Stimulated activated CD4-positive, alpha-beta T cell treated with anti-CD3 and anti-CD28 coated beads, Interleukin-15, amount 100 ng/mL, for 24 hours (primary cell): ENCODE results near the gene CYP27B1.
"Not testable (repeated sequence)": the region's sequence is repeated elsewhere in the genome, so short reads cannot be mapped to it uniquely, and the experiment has no call there.

Source experiments
- DNase-seq: peaks from one replicate; pipeline ENCODE4 v3.0.0-alpha.2; 2020

CYP27B1 gene

GRCh38 chr12:57782608-57783465, 16.0 kb upstream of the CYP27B1 start, which contains the start of gene TSFM:
TSS of gene TSFM (plus strand) at chr12:57782787. CDS start at chr12:57782802, 15 bp downstream.
- DNase-seq: peak; percentile 99

GRCh38 chr12:57782243-57782607, 15.3 kb upstream of the CYP27B1 start:
- no peak for DNase-seq

GRCh38 chr12:57781801-57782200, 14.9 kb upstream of the CYP27B1 start:
- no peak for DNase-seq

- DNase-seq: no peak
These were observed 14.4 kb upstream of the CYP27B1 start for GRCh38 chr12:57781244-57781643.

GRCh38 chr12:57780284-57780897, 13.5 kb upstream of the CYP27B1 start:
- no peak for DNase-seq

- DNase-seq: no peak
These were observed 12.9 kb upstream of the CYP27B1 start for GRCh38 chr12:57779736-57780135.

GRCh38 chr12:57777911-57778310, 11.0 kb upstream of the CYP27B1 start:
- DNase-seq: no peak

- DNase-seq: no peak
These were observed 10.5 kb upstream of the CYP27B1 start for GRCh38 chr12:57777367-57777766.

- DNase-seq: no peak
These were observed 9.3 kb upstream of the CYP27B1 start for GRCh38 chr12:57776247-57776587.

GRCh38 chr12:57775563-57776246, 8.8 kb upstream of the CYP27B1 start:
- DNase-seq: no peak

GRCh38 chr12:57775044-57775443, 8.2 kb upstream of the CYP27B1 start:
- no peak for DNase-seq

- DNase-seq: not testable (repeated sequence)
These were observed 7.8 kb upstream of the CYP27B1 start for GRCh38 chr12:57774634-57775033.

GRCh38 chr12:57772429-57773322, 5.8 kb upstream of the CYP27B1 start, which contains the start of gene EEF1AKMT3:
TSS of gene EEF1AKMT3 (plus strand) at chr12:57772614. CDS start at chr12:57772725, 111 bp downstream.
- DNase-seq: peak; percentile 66

GRCh38 chr12:57771873-57772428, 5.1 kb upstream of the CYP27B1 start, which contains the start of gene METTL1:
TSS of gene METTL1 (minus strand) at chr12:57772105. CDS start at chr12:57772083, 22 bp downstream.
- DNase-seq: peak; percentile 96

- peak; percentile 97 for DNase-seq
These were observed 4.5 kb upstream of the CYP27B1 start for GRCh38 chr12:57771236-57771872.

- DNase-seq: no peak
These were observed 3.9 kb upstream of the CYP27B1 start for GRCh38 chr12:57770734-57771133.

- DNase-seq: no peak
These were observed 2.7 kb upstream of the CYP27B1 start for GRCh38 chr12:57769594-57769993.

- no peak for DNase-seq
These were observed 998 bp upstream of the CYP27B1 start for GRCh38 chr12:57767876-57768275.

GRCh38 chr12:57767305-57767698, 424 bp upstream of the CYP27B1 start:
- DNase-seq: no peak

- peak; percentile 43 for DNase-seq
These were observed 997 bp downstream of the CYP27B1 start for GRCh38 chr12:57765698-57766463.
